ENCODE data around the gene ZNF747.

Gene ZNF747

DNA sequence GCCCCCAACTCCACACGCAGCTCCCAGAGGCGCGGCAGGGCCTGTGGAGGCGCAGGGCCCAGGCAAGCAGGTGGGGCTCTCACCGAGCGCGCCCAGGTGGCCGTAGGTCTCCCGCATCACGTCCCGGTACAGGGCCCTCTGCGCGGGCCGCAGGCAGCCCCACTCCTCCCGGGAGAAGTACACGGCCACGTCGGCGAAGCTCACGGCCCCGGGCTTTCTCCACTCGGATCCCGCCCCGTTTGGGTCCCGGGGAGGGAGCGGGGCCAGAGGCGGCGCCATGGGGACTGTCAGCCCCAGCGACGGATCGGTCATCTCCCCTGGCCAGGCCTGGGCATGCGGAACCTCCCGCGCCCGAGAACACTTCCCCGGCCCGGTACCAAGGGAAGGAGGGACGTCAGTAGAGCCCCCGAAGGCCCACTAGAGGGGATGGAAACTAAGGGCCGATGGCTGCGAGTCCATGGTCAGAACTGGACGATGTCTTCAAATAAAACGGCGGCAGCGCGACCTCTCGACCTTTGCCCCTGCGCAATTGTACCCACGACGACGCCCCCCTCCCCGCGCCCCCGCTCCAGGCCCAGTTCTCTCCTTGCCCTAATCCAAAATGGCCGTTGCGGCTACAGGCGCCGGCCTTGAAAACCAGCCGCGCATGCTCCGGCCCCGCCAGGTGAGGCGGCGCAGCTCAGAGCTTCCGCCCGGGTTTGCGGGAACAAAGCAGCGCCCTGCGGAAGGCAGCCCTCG, at the start of gene ZNF747:
ZNF747 (minus strand) TSS at position 491 of the 738 bp plus-strand sequence; CDS start at position 312, 179 bp downstream.
- intact Hi-C loops (cut with DNase I): loop anchor here (1.0 kb wide), 2 partner anchors 8 to 24 kb away; partner anchors contain the start of genes ZNF764 and ZNF768
- DNase-seq: peak; percentile 89 to 99 (median 94)

DNA sequence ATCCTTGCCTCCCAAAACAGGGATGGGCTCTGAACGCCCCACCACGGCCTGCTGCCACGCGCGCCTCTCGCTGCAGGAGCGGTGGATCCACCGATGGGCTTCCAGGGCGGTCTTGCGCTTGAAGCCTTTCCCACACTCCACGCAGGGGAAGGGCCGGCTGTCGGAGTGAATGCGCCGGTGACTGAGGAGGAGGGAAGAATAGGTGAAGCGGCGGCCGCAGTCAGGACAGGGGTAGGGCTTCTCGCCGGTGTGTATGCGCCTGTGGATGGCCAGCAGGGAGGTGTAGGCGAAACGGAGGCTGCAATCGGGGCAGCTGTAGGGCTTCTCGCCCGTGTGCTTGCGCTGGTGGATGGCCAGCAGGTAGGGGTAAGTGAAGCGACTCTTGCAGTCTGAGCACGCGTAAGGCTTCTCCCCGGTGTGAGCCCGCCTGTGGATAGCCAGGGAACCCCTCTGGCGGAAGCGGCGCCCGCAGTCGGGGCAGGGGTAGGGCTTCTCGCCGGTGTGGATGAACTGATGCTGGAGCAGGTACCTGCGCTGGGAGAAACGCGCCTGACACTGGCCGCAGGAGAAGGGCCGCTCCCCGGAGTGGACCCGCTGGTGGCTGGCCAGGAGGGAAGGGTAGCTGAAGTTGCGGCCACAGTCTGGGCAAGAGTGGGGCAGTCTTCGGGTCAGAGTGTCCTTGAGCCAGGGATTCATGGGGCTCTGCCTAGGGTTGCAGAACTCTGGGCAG, 48.1 kb upstream of the ZNF747 start:
- DNase-seq: peak in 2 of 10 donors; percentile 62 to 71
- intact Hi-C loops (cut with DNase I): no loop called here

DNA sequence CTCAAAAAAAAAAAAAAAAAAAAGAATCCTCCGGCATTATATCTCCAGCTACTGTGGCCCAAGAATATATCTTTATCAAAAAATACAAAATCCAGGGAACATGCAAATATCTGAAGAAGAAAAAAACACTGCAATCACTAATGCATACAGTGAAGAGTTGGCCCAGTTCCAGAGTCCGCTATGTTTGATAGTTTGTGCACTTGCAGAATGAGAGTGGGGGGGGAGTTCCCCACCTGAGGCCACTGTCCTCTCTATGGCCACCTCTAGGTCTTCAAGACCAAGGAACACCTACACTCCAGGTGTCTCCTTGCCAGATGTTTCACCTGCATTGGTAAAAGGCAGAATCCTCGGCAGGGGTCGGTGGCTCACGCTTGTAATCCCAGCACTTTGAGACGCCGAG, 46.8 kb upstream of the ZNF747 start:
- intact Hi-C loops (cut with DNase I): no loop called here
- DNase-seq: peak in 1 of 10 donors; percentile 40

DNA sequence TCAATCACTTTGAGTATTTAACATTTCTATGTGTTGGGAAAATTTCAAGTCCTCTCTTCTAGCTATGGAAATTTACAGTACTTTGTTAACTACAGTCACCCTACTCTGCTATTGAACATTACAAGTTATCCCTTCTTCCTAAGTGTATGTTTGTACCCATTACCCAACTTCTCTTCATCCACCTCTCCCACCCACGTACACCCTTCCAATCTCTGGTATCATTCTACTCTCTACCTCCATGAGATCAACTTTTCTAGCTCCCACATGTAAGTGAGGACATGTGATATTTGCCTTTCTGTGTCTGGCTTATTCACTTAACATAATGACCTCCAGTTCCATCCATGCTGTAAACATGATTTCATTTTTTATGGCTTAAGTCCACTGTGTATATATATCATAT, 40.0 kb upstream of the ZNF747 start:
- intact Hi-C loops (cut with DNase I): loop anchor here (5.0 kb wide), 1 partner anchor 78 kb away; the partner anchor contains the start of gene PRR14

DNA sequence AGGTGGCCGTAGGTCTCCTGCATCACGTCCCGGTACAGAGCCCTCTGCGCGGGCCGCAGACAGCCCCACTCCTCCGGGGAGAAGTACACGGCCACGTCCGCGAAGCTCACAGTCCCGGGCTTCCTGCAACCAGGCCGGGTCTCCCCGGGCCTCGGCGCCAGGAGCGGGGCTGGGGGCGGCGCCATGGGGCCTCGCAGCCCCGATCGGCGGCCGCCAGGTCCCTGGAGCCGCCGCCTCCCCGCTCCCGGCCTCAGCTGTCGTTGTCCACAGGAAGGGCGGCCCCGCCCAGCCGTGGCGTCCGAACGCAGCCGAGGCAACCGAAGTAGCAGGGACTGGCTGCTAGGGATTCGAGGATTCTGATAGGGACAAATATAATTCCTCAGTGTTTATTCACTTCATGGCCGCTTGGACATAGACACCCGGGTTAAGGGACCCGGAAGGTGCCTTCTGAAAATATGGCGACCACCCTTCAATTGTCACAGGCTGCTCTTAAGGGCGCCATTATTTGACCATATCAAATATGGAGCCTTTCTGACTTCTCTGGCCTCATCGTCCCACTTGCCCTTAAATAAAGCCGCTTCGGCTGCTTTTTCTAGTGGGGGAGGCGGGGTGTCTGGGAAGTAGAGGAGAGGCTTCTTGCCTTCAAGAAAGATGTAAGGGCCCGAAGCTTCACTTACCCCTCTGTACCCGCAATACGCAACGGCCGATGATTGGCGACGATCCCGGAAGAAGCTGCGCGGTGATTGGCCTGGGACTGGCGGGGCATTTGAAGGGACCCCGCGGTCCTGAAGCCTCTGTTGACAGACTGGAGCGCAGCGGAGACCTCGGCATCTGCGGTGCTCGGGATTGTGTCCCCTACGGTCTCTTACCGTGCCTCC, 37.0 kb upstream of the ZNF747 start, which contains the start of gene ZNF688:
ZNF688 (minus strand) TSS at position 270 of the 878 bp plus-strand sequence; CDS start at position 185, 85 bp downstream.
- peak; percentile 90 to 99 (median 95) for DNase-seq
- intact Hi-C loops (cut with DNase I): loop anchor here (1.0 to 5.0 kb wide), 2 partner anchors 13 to 81 kb away; partner anchors contain the start of genes PRR14 and ZNF764

More for the DNA sequence above, 40.0 kb upstream of the ZNF747 start:
- DNase-seq: no peak

DNA sequence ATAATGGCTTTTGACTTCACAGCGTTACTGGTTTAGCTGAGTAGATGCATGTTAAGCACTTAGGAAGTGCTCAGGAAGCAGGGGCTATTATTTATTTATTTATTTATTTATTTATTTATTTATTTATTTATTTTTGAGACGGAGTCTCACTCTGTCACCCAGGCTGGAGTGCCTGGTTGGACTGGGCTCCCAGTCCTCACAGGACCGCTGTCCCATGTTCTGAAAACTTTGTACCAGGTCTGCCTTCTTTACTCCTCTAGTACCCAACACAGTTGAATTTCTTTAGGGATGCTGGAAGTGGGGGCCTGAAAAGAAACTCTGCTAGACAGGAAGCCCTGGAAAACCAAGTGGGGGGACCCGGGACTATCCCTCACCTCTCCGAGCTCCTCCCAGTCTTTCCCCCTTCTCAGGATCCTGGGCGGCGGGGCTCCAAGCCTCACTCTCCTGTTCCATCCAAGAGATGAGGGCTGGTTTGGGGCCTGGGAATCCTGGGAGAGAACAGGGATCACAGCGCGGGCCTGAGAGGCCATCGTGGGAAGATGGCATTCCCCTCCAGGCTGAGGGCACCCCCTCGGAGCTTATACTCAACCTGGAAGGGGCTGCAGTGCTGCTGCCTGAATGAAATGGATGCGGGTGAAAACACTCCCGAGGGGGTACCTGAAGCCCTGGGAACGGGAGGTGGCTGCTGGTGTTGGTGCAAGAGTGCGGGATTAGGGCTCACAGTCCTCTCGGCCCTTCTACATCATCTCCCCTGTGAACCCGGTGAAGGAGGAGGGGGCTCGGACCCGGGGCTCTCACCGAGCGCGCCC, 36.2 kb upstream of the ZNF747 start:
- DNase-seq: peak in 7 of 10 donors; percentile 35 to 89 (median 55)
- intact Hi-C loops (cut with DNase I): loop anchor here (5.0 kb wide), 1 partner anchor 81 kb away; the partner anchor contains the start of gene PRR14

DNA sequence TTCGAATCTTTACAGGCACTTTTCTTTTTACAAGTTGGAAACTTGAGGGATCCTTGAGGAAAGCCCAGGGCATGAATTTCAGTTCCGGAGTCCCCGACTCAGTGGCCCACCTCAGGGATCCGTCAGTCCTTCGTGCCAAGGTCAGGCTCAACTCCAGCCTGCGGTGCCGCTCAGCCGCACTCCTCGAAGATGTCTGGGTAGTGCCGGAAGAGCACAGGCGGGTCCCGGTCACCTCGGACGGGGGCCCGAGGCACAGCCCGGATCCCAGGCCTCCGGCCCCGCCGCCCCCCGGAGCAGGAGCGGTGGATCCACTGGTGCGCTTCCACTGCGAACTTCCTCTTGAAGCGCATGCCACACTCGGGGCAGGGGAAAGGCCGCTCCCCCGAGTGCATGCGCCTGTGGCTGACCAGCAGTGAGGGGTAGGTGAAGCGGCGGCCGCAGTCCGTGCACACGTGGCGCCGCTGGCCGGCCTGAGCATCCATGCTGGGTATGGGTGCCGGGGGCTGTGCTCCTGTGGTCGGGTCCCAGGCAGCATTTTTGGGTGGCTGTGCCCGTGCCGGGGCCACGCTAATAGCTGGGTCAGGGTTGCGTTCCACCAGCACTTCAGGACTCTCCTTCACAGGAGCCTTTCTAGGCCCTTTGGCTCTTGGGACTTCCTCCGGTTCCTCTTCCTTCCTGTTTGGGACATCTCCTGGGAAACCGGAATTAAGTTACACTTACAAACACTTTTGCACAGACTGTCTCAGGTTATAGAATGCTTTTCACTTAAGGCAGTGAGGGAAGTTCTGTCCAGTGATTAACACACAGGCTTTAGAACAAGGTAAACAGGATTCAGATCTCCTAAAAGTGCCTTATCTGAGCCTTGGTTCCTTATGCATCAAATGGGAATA, 35.3 kb upstream of the ZNF747 start:
- intact Hi-C loops (cut with DNase I): loop anchor here (5.0 kb wide), 1 partner anchor 82 kb away; the partner anchor contains the start of gene PRR14
- DNase-seq: peak in 3 of 10 donors; percentile 66 to 77 (median 73)

DNA sequence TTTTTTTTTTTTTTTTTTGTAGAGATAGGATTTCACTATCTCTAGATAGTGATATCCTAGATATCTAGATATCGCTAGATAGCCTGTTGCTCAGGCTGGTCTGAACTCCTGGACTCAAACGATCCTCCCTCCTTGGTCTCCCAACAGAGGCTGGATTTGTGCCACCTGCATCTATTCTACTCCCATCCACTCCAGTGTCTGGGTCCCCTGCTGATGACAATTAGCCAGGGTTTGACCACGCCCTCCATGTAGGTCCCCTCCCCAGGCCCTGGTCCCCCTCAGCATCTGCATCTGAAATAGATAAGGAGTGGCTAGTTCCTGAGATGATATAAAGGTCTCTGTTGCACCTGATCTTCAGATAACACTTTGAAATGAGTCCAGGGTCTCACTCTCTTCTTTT, 34.6 kb upstream of the ZNF747 start:
- intact Hi-C loops (cut with DNase I): no loop called here

DNA sequence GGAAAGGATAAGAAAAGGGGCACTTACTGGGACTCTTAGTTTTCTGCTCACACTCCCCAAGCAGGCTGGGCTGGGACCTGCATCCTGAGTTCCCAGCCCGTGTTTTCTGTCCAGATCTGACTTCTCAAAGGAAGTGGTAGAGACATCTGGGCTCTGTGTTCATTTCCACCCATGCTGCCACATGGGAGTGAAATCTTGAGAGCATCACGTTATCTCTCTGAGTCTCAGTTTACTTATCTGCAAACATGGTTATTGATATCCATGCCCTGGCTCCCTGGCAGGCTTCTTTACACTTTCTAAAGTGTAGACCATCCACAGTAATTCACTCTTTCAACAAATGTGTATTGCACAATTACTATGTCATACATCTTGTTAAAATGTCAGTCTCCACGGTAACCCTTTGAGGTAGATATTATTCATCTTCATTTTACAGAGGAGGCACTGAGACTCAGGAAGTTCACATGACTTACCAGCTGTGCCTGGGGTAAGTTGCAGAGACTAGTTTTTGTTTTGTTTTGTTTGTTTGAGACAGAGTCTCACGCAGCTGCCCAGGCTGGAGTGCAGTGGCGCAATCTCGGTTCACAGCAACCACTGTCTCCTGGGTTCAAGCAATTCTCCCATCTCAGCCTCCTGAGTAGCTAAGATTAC, 33.5 kb upstream of the ZNF747 start:
- peak in 3 of 10 donors; percentile 4 to 24 (median 12) for DNase-seq
- intact Hi-C loops (cut with DNase I): no loop called here

More for the DNA sequence above, 34.6 kb upstream of the ZNF747 start:
- DNase-seq: peak in 3 of 10 donors; percentile 9 to 15 (median 14)

DNA sequence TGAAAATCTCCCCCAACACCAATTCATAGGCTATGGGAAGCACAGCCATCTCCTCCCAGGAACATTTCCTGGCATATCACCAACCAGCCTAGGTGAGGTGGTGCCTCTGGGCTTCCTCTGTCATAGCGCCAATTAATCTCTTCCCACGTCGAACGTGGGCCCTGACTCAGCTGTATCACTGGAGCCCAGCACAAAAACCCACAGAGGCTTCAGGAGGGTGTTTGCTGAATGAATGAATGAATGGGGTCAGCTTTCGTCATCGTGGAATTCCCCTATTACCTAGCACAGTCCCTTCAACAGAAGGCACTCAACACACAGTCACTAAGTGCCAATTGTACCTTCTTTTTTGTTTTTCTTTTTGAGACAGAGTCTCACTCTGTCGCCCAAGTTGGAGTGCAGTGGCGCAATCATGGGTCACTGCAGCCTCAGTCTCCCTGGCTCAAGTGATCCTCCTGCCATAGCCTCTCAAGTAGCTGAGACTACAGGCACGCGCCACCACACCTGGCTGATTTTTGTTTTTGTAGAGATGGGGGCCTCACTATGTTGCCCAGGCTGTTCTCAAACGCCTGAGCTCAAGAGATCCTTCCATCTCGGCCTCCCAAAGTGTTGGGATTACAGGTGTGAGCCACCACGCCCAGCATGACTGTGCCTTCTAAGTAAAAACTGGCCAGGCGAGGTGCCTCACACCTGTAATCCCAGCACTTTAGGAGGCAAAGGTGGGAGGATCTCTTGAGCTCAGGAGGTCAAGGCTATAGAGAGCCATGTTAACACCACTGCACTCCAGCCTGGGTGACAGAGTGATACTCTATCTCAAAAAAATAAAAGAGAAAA, 32.7 kb upstream of the ZNF747 start:
- intact Hi-C loops (cut with DNase I): no loop called here
- peak in 3 of 10 donors; percentile 12 to 28 (median 21) for DNase-seq

DNA sequence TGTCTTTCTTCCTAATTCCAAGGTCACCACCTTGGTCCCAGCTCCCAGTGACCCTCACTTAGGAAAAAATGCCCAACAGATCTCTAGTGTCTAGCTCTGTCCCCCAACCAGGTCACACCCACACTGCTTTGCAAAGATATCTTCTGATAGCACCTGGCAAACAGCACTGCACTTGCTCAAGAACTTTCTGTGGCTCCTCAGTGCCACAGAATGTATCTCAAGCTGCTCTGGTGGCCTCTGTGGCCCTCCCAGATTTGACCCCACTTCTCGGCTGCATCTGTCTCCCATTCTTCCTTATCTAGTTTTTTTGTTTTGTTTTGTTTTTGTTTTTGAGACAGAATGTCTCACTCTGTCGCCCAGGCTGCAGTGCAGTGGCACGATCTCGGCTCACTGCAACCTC, 31.9 kb upstream of the ZNF747 start:
- intact Hi-C loops (cut with DNase I): no loop called here
- DNase-seq: peak in 1 of 10 donors; percentile 21

DNA sequence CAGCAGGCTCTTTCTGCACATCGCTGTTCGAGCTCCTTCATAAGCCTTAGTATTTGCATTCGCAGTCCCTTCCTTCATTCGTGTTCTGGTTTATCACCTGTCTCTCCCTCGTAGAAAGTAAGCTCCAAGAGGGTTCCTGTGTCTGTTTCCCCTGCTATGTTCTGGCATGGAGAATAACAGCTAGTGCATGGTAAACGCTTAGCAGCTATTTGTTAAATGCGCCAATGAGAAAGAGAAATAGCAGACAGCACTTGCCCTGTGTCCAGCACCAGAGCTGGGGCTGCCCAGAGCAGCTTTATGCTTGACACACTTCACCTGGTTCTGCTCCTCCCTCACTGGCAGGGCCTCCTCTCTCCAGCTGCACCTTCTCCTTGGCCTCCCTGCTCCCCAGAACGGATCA, 31.3 kb upstream of the ZNF747 start:
- DNase-seq: peak in 2 of 10 donors; percentile 16 to 59
- intact Hi-C loops (cut with DNase I): no loop called here

DNA sequence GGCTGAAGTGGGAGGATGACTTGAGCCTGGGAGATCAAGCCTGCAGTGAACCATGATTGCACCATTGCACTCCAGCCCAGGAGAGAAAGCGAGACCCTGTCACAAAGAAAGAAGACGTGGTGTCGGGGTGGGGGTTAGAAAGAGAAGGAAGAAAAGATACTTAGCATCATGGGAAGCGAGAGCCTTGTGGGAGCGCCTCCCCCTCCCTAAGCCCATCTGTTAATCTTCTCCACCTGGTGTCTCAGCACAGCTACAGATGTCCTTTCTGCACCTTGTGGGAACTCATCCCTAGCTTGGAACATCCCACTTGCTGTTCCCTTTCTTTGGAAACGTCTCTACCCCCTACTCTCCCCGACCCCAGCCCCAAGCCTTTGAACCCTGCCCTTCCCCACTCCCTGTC, 30.9 kb upstream of the ZNF747 start:
- DNase-seq: peak in 2 of 10 donors; percentile 30 to 38
- intact Hi-C loops (cut with DNase I): no loop called here

DNA sequence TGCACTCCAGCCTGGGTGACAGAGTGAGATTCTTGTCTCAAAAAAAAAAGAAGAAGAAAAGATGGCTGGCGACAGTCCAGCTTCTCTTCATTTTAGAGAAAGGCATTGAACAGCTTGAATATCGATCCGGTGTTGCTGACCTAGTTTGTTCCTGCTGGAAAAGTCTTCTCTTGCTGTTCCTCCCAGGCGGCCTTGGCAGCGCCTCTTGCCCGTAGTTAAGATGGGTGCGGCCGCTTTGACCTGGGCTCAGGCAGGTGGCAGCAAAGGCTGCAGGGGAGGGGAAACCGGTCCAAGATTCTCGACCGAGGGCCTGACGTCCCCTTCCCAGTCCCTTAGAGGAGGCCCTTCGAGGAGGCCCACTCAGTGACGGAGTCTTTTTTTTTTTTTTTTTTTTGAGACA, 27.4 kb upstream of the ZNF747 start:
- intact Hi-C loops (cut with DNase I): no loop called here
- peak in 1 of 10 donors; percentile 59 for DNase-seq

DNA sequence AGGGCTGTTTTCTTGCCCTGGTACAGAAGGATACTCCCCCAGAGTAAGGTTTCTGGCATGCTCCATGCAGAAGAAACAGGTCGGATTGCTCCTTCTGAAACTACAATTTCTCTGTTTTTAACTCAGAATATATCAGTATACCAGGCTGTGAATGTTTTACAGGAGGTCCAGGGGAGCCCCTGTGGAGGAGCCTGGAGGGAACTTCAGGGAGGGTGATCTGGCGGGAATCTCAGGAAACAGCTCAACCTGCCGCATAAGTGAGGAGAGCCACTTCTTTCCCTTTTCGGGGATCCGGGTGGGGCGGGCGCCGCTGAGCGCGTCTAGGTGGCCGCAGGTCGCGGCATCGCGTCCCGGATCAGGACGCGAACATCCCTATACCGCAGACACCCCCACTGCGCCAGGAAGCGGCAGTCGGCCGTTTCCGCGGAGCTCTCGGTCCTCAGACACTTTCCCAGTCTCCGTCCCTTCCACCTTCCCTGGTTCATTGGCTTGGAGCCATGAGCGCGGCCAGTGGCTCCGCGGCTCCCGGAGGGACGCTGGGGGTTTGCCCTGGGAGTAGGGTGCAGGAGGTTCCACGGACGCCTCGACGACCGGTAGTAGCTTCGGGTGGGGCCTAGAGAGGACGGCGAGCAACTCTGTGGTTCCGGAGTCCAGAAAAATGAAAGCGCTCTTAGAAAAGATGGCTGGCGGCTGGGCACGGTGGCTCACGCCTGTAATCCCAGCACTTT, 26.6 kb upstream of the ZNF747 start:
- DNase-seq: peak in 2 of 10 donors; percentile 80 to 86
- intact Hi-C loops (cut with DNase I): no loop called here

DNA sequence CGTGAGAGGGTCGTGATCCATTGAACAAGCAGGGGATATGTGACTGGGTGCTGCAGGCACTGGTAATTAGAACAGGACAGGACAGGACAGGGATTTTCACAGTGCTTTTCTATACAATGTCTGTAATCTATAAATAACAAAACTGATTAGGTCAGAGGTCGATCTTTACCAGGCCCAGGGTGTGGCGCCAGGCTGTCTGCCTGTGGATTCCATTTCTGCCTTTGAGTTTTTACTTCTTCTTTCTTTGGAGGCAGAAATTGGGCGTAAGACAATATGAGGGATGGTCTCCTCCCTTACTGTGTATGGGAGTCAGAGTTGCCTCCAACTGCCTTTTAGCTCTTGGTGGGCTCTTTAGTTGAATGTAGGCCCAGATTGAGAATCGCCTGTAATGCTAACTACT, 25.0 kb upstream of the ZNF747 start:
- intact Hi-C loops (cut with DNase I): loop anchor here (2.0 kb wide), 1 partner anchor 33 kb away; the partner anchor contains the start of gene ZNF768
- DNase-seq: peak in 1 of 10 donors; percentile 67

All from posterior cingulate gyrus (tissue), 11 donors.